IPS-18a (cell line): ENCODE results near the gene MRPS23.

Experiments
- H3K27ac ChIP-seq: one replicate; pipeline ENCODE4 v1.5.1; 2013; ENCODE audit warnings: low read length
- H3K27me3 ChIP-seq: one replicate; pipeline ENCODE4 v1.6.1; 2013; ENCODE audit warnings: mild to moderate bottlenecking, low read length; ENCODE audit not compliant: control insufficient read depth, insufficient read depth
- H3K36me3 ChIP-seq: one replicate; pipeline ENCODE4 v1.6.1; 2013; ENCODE audit warnings: low read depth, low read length; ENCODE audit not compliant: control insufficient read depth
- H3K4me1 ChIP-seq: one replicate; pipeline ENCODE4 v1.6.1; 2013; ENCODE audit warnings: low read depth, low read length; ENCODE audit not compliant: control insufficient read depth
- H3K4me3 ChIP-seq: one replicate; pipeline ENCODE4 v1.5.1; 2013; ENCODE audit warnings: low read length
- H3K9ac ChIP-seq: one replicate; pipeline ENCODE4 v1.6.1; 2013; ENCODE audit warnings: mild to moderate bottlenecking, low read length, moderate library complexity
- H3K9me3 ChIP-seq: one replicate; pipeline ENCODE4 v1.6.1; 2013; ENCODE audit warnings: low read depth, low read length; ENCODE audit not compliant: control insufficient read depth

Gene MRPS23

DNA sequence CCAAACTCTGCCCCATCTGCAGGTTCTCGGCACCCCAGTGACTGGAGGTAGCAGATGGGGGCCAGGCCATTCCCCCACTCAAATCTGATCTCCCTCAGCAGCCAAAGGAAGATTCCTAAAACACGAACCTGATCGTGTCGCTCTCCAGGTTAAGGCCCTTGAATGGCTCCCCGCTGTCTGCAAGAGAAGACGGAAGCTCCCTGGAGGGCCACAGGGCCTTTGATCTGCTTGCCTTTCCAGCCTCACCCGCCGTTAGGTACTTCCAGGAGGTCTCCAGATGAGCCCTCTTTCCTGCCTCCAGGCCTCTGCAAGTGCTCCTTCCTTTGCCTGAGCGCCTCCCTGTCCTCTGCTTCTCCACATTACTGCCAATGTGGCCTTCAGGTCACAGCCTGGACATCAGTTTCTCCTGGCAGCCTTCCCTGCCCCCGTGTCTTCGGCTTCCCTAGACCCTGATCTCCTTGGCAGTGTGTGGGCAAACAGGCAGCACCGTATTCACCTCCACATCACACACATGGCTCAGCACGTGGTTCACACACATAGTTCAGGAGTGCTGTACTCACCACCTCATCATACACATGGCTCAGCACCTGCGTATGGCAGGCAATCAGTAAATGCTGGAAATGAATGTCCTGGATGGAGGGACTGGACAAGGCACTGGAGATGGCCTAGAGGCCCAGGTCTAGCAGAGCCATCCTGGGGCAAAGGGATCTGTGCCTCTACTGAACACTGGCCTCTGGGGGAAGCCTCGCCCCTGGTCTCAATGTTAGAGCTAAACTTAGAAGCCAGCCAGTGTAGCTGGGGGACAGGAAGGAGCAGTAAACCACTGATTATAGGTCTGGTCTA, 26.4 kb upstream of the MRPS23 start:
- H3K36me3 ChIP-seq: no peaks in the 10 kb centered on the region

DNA sequence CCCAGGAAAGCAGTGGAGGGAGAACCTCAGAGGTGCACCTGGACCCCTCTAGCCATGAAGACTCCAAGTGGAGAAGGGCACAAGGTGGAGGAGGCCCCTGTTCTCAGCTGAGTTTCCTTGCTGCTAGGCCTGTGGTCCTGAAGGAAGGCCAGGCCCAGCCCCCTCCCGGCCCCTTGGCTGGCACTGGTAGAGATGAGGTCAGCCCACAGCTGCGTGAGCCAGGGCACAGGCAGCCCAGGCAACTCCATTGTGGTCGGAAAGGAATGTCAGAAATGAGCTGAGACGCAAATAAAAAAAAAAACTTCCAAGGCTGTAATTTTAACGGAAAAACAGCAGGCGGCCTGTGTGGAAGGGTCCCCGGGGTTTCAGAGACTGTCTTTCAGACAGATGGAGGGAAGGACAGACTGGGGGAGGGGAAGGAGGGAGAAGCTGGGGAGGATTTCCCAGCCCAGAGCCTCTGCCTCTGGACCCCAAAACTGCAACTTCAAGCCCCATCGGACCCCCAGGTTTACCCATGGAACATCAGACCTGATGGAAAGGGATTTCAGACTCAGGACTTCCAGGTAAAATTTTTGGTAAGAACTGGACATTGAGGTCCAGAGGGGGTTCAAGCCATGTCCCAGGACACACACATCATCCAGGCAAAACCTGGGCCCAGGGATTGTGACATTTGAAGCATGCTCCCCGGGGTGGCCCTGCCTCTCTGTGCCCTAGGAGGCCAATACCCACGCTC, 25.6 kb upstream of the MRPS23 start:
- H3K27ac ChIP-seq: peak overlapping the region; percentile 7
- H3K9me3 ChIP-seq: no peaks in the 10 kb centered on the region
- H3K36me3 ChIP-seq: no peaks in the 10 kb centered on the region
- peak overlapping the region; percentile 29 for H3K9ac ChIP-seq
- peaks cover 42% of the 10 kb centered on the region for H3K4me1 ChIP-seq
- H3K27me3 ChIP-seq: peaks cover 16% of the 10 kb centered on the region
- peak overlapping the region; percentile 12 for H3K4me3 ChIP-seq

More for the DNA sequence above, 26.4 kb upstream of the MRPS23 start:
- no peak overlapping the region for H3K27ac ChIP-seq
- H3K9me3 ChIP-seq: no peaks in the 10 kb centered on the region
- no peak overlapping the region for H3K9ac ChIP-seq
- H3K4me1 ChIP-seq: peaks cover 47% of the 10 kb centered on the region
- H3K27me3 ChIP-seq: peaks cover 16% of the 10 kb centered on the region
- H3K4me3 ChIP-seq: no peak overlapping the region

GRCh38 chr17:57874434-57875289, 24.8 kb upstream of the MRPS23 start:
- H3K27me3 ChIP-seq: peaks cover 16% of the 10 kb centered on the region
- H3K4me1 ChIP-seq: peaks cover 39% of the 10 kb centered on the region
- peak overlapping the region; percentile 37 for H3K9ac ChIP-seq
- peak overlapping the region; percentile 8 for H3K27ac ChIP-seq
- H3K9me3 ChIP-seq: no peaks in the 10 kb centered on the region
- H3K4me3 ChIP-seq: peak overlapping the region; percentile 12
- H3K36me3 ChIP-seq: no peaks in the 10 kb centered on the region

DNA sequence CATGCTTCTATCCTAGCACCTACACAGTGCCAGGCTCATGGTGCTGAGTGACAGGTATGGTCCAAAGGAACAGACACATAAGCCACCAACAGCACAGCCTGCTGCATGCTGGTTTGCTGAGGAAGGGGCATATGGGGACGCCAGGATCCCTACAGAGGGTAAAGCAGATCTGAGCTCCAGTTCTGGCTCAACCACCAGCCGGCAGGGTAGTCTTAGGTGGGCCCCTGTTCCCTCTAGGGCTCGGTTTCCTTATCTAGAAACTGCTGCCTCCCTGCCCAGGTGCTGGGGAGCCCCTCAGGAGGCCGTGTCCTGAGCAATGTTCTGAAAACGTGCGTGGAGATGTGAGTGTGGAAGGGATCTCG, 24.2 kb upstream of the MRPS23 start:
- peak overlapping the region; percentile 8 for H3K27ac ChIP-seq
- peak overlapping the region; percentile 37 for H3K9ac ChIP-seq
- no peak overlapping the region for H3K4me3 ChIP-seq
- H3K27me3 ChIP-seq: peaks cover 16% of the 10 kb centered on the region
- peaks cover 32% of the 10 kb centered on the region for H3K4me1 ChIP-seq
- H3K9me3 ChIP-seq: no peaks in the 10 kb centered on the region
- no peaks in the 10 kb centered on the region for H3K36me3 ChIP-seq

GRCh38 chr17:57873261-57874057, 23.6 kb upstream of the MRPS23 start:
- H3K4me1 ChIP-seq: peaks cover 29% of the 10 kb centered on the region
- peak overlapping the region; percentile 37 for H3K9ac ChIP-seq
- no peak overlapping the region for H3K4me3 ChIP-seq
- no peaks in the 10 kb centered on the region for H3K9me3 ChIP-seq
- H3K27me3 ChIP-seq: peaks cover 16% of the 10 kb centered on the region
- H3K36me3 ChIP-seq: no peaks in the 10 kb centered on the region
- H3K27ac ChIP-seq: peak overlapping the region; percentile 8

- Histone ChIP-seq H3K9ac (no peak overlapping the region), H3K27me3 (peaks cover 16% of the 10 kb centered on the region), H3K27ac (no peak overlapping the region), H3K9me3 (no peaks in the 10 kb centered on the region), H3K4me3 (no peak overlapping the region), H3K36me3 (no peaks in the 10 kb centered on the region), H3K4me1 (peaks cover 34% of the 10 kb centered on the region)
These were observed 22.7 kb upstream of the MRPS23 start for GRCh38 chr17:57872536-57872935.

DNA sequence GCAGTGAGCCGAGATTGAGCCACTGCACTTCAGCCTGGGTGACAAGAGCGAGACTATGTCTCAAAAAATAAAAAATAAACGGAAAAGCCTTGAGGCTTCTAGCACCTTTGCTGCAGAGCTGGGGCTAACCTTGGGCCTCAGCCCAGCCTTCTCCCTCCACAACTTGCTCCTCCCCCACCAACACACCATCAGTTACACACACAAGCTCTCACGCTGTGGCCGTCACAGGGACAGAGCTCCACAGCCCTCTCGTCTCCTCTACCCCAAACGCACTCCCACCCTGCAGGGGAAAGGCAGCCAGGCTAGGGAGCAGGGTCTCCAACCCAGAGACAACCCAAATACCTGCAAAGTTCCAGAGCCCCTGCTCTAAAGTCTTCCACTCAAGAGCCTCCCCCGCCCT, 22.0 kb upstream of the MRPS23 start:
- no peak overlapping the region for H3K9ac ChIP-seq
- H3K9me3 ChIP-seq: no peaks in the 10 kb centered on the region
- peaks cover 12% of the 10 kb centered on the region for H3K27me3 ChIP-seq
- no peak overlapping the region for H3K4me3 ChIP-seq
- H3K27ac ChIP-seq: no peak overlapping the region
- H3K36me3 ChIP-seq: no peaks in the 10 kb centered on the region
- peaks cover 34% of the 10 kb centered on the region for H3K4me1 ChIP-seq

GRCh38 chr17:57871155-57871554, 21.3 kb upstream of the MRPS23 start:
- Histone ChIP-seq H3K4me1 (peaks cover 28% of the 10 kb centered on the region), H3K9me3 (no peaks in the 10 kb centered on the region), H3K4me3 (no peak overlapping the region), H3K27ac (no peak overlapping the region), H3K27me3 (peaks cover 7% of the 10 kb centered on the region), H3K36me3 (no peaks in the 10 kb centered on the region), H3K9ac (no peak overlapping the region)

DNA sequence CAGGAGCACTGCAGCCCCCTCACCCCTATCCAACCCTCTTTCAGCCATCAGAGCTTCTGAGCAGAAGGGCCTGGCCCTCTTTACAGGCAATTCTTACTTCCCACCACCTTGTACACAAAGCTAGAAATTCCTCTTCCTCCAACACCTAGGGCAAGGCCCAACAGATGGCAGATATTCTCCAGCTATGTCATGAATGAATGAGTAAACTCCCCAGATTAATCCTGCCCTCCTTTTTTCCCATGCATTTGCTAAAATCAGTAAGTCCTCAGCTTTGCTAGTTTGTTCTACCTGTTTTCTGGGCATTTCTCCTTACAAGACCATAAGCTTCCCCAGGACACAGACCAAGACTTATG, 20.4 kb upstream of the MRPS23 start:
- no peak overlapping the region for H3K9ac ChIP-seq
- peaks cover 19% of the 10 kb centered on the region for H3K4me1 ChIP-seq
- H3K27ac ChIP-seq: no peak overlapping the region
- H3K9me3 ChIP-seq: no peaks in the 10 kb centered on the region
- H3K36me3 ChIP-seq: no peaks in the 10 kb centered on the region
- H3K4me3 ChIP-seq: no peak overlapping the region
- H3K27me3 ChIP-seq: peaks cover 7% of the 10 kb centered on the region

GRCh38 chr17:57869617-57870282, 19.9 kb upstream of the MRPS23 start:
- Histone ChIP-seq H3K27ac (no peak overlapping the region), H3K9ac (no peak overlapping the region), H3K9me3 (no peaks in the 10 kb centered on the region), H3K27me3 (peaks cover 7% of the 10 kb centered on the region), H3K4me1 (peaks cover 14% of the 10 kb centered on the region), H3K36me3 (no peaks in the 10 kb centered on the region), H3K4me3 (no peak overlapping the region)
